ENCODE measurements around the gene CLCN7. TPM values are rescaled to one million over a fixed set of nuclear protein-coding genes. Genes with fewer than 3 reads are reported as not detected.

Gene CLCN7
- total and polyA plus RNA-seq, 5 donors from 2014 or later: 22.0 to 104 (median 24.5) TPM

- H3K36me3 ChIP-seq (ENCODE audit: control insufficient read depth, insufficient read depth, low read length): peaks cover 37% of the 10 kb centered on the region
Measured at GRCh38 chr16:1408171-1408837, 66.5 kb downstream of the CLCN7 start.

GRCh38 chr16:1407753-1408152 lies 67.1 kb downstream of the CLCN7 start:
- Histone ChIP-seq H3K9me3 (ENCODE audit: control insufficient read depth in 2 of 2, low read length in 2 of 2) (no peaks in the 10 kb centered on the region), H3K4me3 (ENCODE audit: low read depth, low read length) (no peak overlapping the region), H3K36me3 (ENCODE audit: control insufficient read depth, insufficient read depth, low read length) (peaks cover 41% of the 10 kb centered on the region), H3K4me1 (ENCODE audit: control insufficient read depth, insufficient read depth, low read length, poor library complexity, severe bottlenecking) (peaks cover 18% of the 10 kb centered on the region), H3K27me3 (ENCODE audit: control insufficient read depth, insufficient read depth, low read length) (no peaks in the 10 kb centered on the region), H3K27ac (ENCODE audit: insufficient read depth, low read length, poor library complexity, severe bottlenecking) (peak overlapping the region; percentile 62)
- peak overlapping the region in 1 of 3 donors; percentile 73 for H3K27ac Mint-ChIP-seq
- H3K27me3 Mint-ChIP-seq: no peaks in the 10 kb centered on the region
- peaks cover 4% of the 10 kb centered on the region for H3K36me3 Mint-ChIP-seq
- peak overlapping the region; percentile 62 to 82 (median 74) for H3K4me3 Mint-ChIP-seq
- H3K9me3 Mint-ChIP-seq: no peaks in the 10 kb centered on the region
- DNase-seq (no peak), ATAC-seq (ENCODE audit: low read depth in 2 of 2) (no peak)
- H3K4me1 Mint-ChIP-seq: peaks cover 5 to 58% (median 22%) of the 10 kb centered on the region in 4 donors

More at GRCh38 chr16:1408171-1408837, 66.5 kb downstream of the CLCN7 start:
- Histone ChIP-seq H3K27me3 (ENCODE audit: control insufficient read depth, insufficient read depth, low read length) (no peaks in the 10 kb centered on the region), H3K9me3 (ENCODE audit: control insufficient read depth in 2 of 2, low read length in 2 of 2) (no peaks in the 10 kb centered on the region), H3K4me3 (ENCODE audit: low read depth, low read length) (peak overlapping the region; percentile 51), H3K4me1 (ENCODE audit: control insufficient read depth, insufficient read depth, low read length, poor library complexity, severe bottlenecking) (peaks cover 23% of the 10 kb centered on the region), H3K27ac (ENCODE audit: insufficient read depth, low read length, poor library complexity, severe bottlenecking) (peak overlapping the region; percentile 63)
- peaks cover 5 to 60% (median 22%) of the 10 kb centered on the region in 4 donors for H3K4me1 Mint-ChIP-seq
- ATAC-seq (ENCODE audit: low read depth in 2 of 2): peak; percentile 87 to 93
- H3K9me3 Mint-ChIP-seq: no peaks in the 10 kb centered on the region
- peak; percentile 91 to 92 (median 92) for DNase-seq
- H3K4me3 Mint-ChIP-seq: peak overlapping the region; percentile 62 to 82 (median 74)
- H3K27ac Mint-ChIP-seq: peak overlapping the region in 2 of 3 donors; percentile 56 to 76
- no peaks in the 10 kb centered on the region for H3K27me3 Mint-ChIP-seq
- H3K36me3 Mint-ChIP-seq: peaks cover 4% of the 10 kb centered on the region

DNA sequence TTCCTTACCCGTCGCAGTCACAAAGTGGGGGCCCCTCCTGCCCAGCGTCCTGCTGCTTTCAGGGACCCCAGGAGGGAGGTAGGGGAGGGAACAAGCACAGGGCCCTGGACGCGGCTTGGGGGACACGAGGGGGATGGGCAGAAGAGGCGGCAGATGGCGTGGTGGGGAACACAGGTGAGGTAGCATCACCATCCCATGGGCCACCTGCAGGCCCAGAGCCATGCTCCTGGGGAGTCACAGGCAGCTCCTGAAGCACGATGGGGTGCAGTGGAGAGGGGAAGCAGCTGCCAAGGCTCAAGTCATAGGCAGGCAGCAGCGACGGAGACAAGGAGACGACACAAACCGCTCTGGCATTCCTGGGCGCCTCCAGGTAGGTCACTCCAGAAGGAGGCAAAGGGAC lies 71.1 kb downstream of the CLCN7 start:
- ATAC-seq (ENCODE audit: low read depth in 2 of 2): no peak
- Histone ChIP-seq H3K36me3 (ENCODE audit: control insufficient read depth, insufficient read depth, low read length) (peaks cover 58% of the 10 kb centered on the region), H3K27ac (ENCODE audit: insufficient read depth, low read length, poor library complexity, severe bottlenecking) (no peak overlapping the region), H3K9me3 (ENCODE audit: control insufficient read depth in 2 of 2, low read length in 2 of 2) (no peaks in the 10 kb centered on the region), H3K4me1 (ENCODE audit: control insufficient read depth, insufficient read depth, low read length, poor library complexity, severe bottlenecking) (peaks cover 10% of the 10 kb centered on the region), H3K4me3 (ENCODE audit: low read depth, low read length) (no peak overlapping the region), H3K27me3 (ENCODE audit: control insufficient read depth, insufficient read depth, low read length) (no peaks in the 10 kb centered on the region)
- Mint-ChIP-seq H3K4me3 (no peak overlapping the region), H3K27me3 (no peaks in the 10 kb centered on the region), H3K9me3 (peaks cover 0 to 1% (median 0%) of the 10 kb centered on the region in 7 donors), H3K36me3 (peaks cover 10% of the 10 kb centered on the region), H3K27ac (no peak overlapping the region), H3K4me1 (peaks cover 0 to 34% (median 8%) of the 10 kb centered on the region in 4 donors)
- DNase-seq: no peak

- H3K36me3 ChIP-seq (ENCODE audit: control insufficient read depth, insufficient read depth, low read length): peaks cover 59% of the 10 kb centered on the region
- H3K27me3 Mint-ChIP-seq: no peaks in the 10 kb centered on the region
- H3K9me3 ChIP-seq (ENCODE audit: control insufficient read depth in 2 of 2, low read length in 2 of 2): no peaks in the 10 kb centered on the region
- H3K4me1 Mint-ChIP-seq: peaks cover 0 to 30% (median 6%) of the 10 kb centered on the region in 4 donors
- no peaks in the 10 kb centered on the region for H3K27me3 ChIP-seq (ENCODE audit: control insufficient read depth, insufficient read depth, low read length)
- peaks cover 14% of the 10 kb centered on the region for H3K36me3 Mint-ChIP-seq
- DNase-seq (no peak), ATAC-seq (ENCODE audit: low read depth in 2 of 2) (no peak)
- no peak overlapping the region for H3K4me3 Mint-ChIP-seq
- H3K4me3 ChIP-seq (ENCODE audit: low read depth, low read length): no peak overlapping the region
- peaks cover 4% of the 10 kb centered on the region for H3K4me1 ChIP-seq (ENCODE audit: control insufficient read depth, insufficient read depth, low read length, poor library complexity, severe bottlenecking)
- H3K27ac ChIP-seq (ENCODE audit: insufficient read depth, low read length, poor library complexity, severe bottlenecking): no peak overlapping the region
- peaks cover 0 to 1% (median 0%) of the 10 kb centered on the region in 7 donors for H3K9me3 Mint-ChIP-seq
- H3K27ac Mint-ChIP-seq: no peak overlapping the region
Measured at GRCh38 chr16:1403036-1403435, 71.8 kb downstream of the CLCN7 start.

GRCh38 chr16:1401758-1402154 lies 73.1 kb downstream of the CLCN7 start:
- H3K27ac ChIP-seq (ENCODE audit: insufficient read depth, low read length, poor library complexity, severe bottlenecking): no peak overlapping the region
- no peaks in the 10 kb centered on the region for H3K27me3 ChIP-seq (ENCODE audit: control insufficient read depth, insufficient read depth, low read length)
- H3K9me3 Mint-ChIP-seq: peaks cover 0 to 1% (median 0%) of the 10 kb centered on the region in 7 donors
- H3K4me1 ChIP-seq (ENCODE audit: control insufficient read depth, insufficient read depth, low read length, poor library complexity, severe bottlenecking): no peaks in the 10 kb centered on the region
- no peak for DNase-seq
- H3K36me3 Mint-ChIP-seq: peaks cover 16% of the 10 kb centered on the region
- H3K27me3 Mint-ChIP-seq: no peaks in the 10 kb centered on the region
- H3K27ac Mint-ChIP-seq: no peak overlapping the region
- H3K4me3 Mint-ChIP-seq: peak overlapping the region in 1 of 4 donors; percentile 40
- H3K9me3 ChIP-seq (ENCODE audit: control insufficient read depth in 2 of 2, low read length in 2 of 2): no peaks in the 10 kb centered on the region
- H3K36me3 ChIP-seq (ENCODE audit: control insufficient read depth, insufficient read depth, low read length): peaks cover 62% of the 10 kb centered on the region
- H3K4me3 ChIP-seq (ENCODE audit: low read depth, low read length): no peak overlapping the region
- peaks cover 0 to 20% (median 4%) of the 10 kb centered on the region in 4 donors for H3K4me1 Mint-ChIP-seq
- no peak for ATAC-seq (ENCODE audit: low read depth in 2 of 2)

DNA sequence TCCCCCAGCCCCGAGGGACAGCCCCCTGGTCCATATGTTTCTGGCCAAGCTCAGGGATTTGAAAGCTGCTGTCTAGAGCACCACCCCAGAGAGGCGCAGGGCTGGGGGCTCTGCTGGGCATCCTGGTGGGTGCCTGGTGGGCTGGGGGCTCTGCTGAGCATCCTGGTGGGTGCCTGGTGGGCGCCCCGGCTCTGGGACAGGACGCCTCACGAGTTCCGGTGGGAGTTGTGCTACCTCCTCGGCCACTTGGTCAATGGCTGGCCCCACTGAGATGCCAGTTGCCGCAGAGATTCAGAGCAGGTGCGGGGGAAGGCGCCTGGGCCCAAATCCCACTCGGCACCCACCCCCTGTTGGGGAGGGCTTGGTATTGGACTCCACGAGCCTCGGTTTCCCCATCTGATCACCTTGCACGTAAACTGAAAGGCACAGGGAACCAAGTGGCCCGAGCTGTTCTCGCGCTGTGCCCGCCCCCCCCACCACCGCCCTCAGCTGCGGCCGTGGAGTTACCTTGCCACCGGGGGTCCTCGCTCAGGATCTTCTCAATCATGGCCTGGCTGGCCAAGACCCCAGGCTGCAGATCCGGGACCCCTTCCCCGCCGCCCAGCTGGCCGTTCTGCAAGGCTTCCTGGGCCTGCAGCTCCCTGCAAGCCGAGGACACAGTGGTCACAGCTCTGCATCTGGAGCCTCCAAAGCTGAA lies 73.6 kb downstream of the CLCN7 start:
- H3K4me3 Mint-ChIP-seq: no peak overlapping the region
- Histone ChIP-seq H3K36me3 (ENCODE audit: control insufficient read depth, insufficient read depth, low read length) (peaks cover 60% of the 10 kb centered on the region), H3K4me1 (ENCODE audit: control insufficient read depth, insufficient read depth, low read length, poor library complexity, severe bottlenecking) (no peaks in the 10 kb centered on the region), H3K27ac (ENCODE audit: insufficient read depth, low read length, poor library complexity, severe bottlenecking) (no peak overlapping the region), H3K9me3 (ENCODE audit: control insufficient read depth in 2 of 2, low read length in 2 of 2) (no peaks in the 10 kb centered on the region), H3K4me3 (ENCODE audit: low read depth, low read length) (no peak overlapping the region), H3K27me3 (ENCODE audit: control insufficient read depth, insufficient read depth, low read length) (no peaks in the 10 kb centered on the region)
- peaks cover 0 to 1% (median 0%) of the 10 kb centered on the region in 7 donors for H3K9me3 Mint-ChIP-seq
- H3K4me1 Mint-ChIP-seq: peaks cover 0 to 17% (median 4%) of the 10 kb centered on the region in 4 donors
- H3K27ac Mint-ChIP-seq: no peak overlapping the region
- ATAC-seq (ENCODE audit: low read depth in 2 of 2): no peak
- no peak for DNase-seq
- H3K27me3 Mint-ChIP-seq: no peaks in the 10 kb centered on the region
- H3K36me3 Mint-ChIP-seq: peaks cover 18% of the 10 kb centered on the region

GRCh38 chr16:1398826-1399581 lies 75.8 kb downstream of the CLCN7 start:
- ATAC-seq (ENCODE audit: low read depth in 2 of 2): no peak
- DNase-seq: no peak
- Mint-ChIP-seq H3K27me3 (no peaks in the 10 kb centered on the region), H3K9me3 (peaks cover 0 to 1% (median 0%) of the 10 kb centered on the region in 7 donors), H3K36me3 (peaks cover 18% of the 10 kb centered on the region), H3K27ac (no peak overlapping the region), H3K4me3 (peak overlapping the region in 2 of 4 donors; percentile 9 to 50), H3K4me1 (peaks cover 0 to 7% (median 2%) of the 10 kb centered on the region in 4 donors)
- no peaks in the 10 kb centered on the region for H3K9me3 ChIP-seq (ENCODE audit: control insufficient read depth in 2 of 2, low read length in 2 of 2)
- peaks cover 62% of the 10 kb centered on the region for H3K36me3 ChIP-seq (ENCODE audit: control insufficient read depth, insufficient read depth, low read length)
- no peak overlapping the region for H3K4me3 ChIP-seq (ENCODE audit: low read depth, low read length)
- no peaks in the 10 kb centered on the region for H3K27me3 ChIP-seq (ENCODE audit: control insufficient read depth, insufficient read depth, low read length)
- H3K27ac ChIP-seq (ENCODE audit: insufficient read depth, low read length, poor library complexity, severe bottlenecking): no peak overlapping the region
- no peaks in the 10 kb centered on the region for H3K4me1 ChIP-seq (ENCODE audit: control insufficient read depth, insufficient read depth, low read length, poor library complexity, severe bottlenecking)
